ENCODE data around the gene SMARCB1.

SMARCB1 gene

GRCh38 chr22:23833017-23833751, 46.4 kb downstream of the SMARCB1 start:
- no peak for DNase-seq
- Histone ChIP-seq H3F3A (ENCODE audit: insufficient read depth, low read length) (peaks cover 16% of the 10 kb centered on the region), H4K20me1 (ENCODE audit: insufficient read depth, low read length) (no peaks in the 10 kb centered on the region), H2AFZ (ENCODE audit: low read length) (no peak overlapping the region), H3K27me3 (replicated peaks; ENCODE audit: insufficient read depth, low read length) (no peaks in the 10 kb centered on the region), H3K9ac (ENCODE audit: low read length) (no peak overlapping the region), H3K79me2 (ENCODE audit: low read length) (peaks cover 75% of the 10 kb centered on the region), H3K9me2 (replicated peaks; ENCODE audit: insufficient read depth, low read length) (no peaks in the 10 kb centered on the region), H3K9me3 (replicated peaks; ENCODE audit: insufficient read depth, low read length) (no peaks in the 10 kb centered on the region), H3K4me3 (ENCODE audit: low read length) (no peak overlapping the region), H3K4me1 (ENCODE audit: low read length) (peaks cover 18% of the 10 kb centered on the region), H3K4me2 (ENCODE audit: low read depth, low read length) (no peak overlapping the region), H3K36me3 (replicated peaks; ENCODE audit: insufficient read depth, low read length) (0 out of 2 replicates have a peak, but pooled peaks cover 3% of the 10 kb centered on the region), H3K27ac (ENCODE audit: low read length) (no peak overlapping the region)
- no peak for TF ChIP-seq CTCF (IDR thresholded peaks at IDR 0.05; ENCODE audit: low read length)
- TF ChIP-seq EZH2 (optimal IDR thresholded peaks at IDR 0.05; ENCODE audit: low read depth, low read length) = no peak
- TF ChIP-seq EZH2phosphoT487 (IDR thresholded peaks at IDR 0.05; ENCODE audit: low read length) = no peak

GRCh38 chr22:23833911-23834317, 47.1 kb downstream of the SMARCB1 start:
- Histone ChIP-seq H3K9me2 (replicated peaks; ENCODE audit: insufficient read depth, low read length) (no peaks in the 10 kb centered on the region), H3K79me2 (ENCODE audit: low read length) (peaks cover 77% of the 10 kb centered on the region), H4K20me1 (ENCODE audit: insufficient read depth, low read length) (no peaks in the 10 kb centered on the region), H3K36me3 (replicated peaks; ENCODE audit: insufficient read depth, low read length) (0 out of 2 replicates have a peak, but pooled peaks cover 3% of the 10 kb centered on the region), H3K27ac (ENCODE audit: low read length) (no peak overlapping the region), H2AFZ (ENCODE audit: low read length) (no peak overlapping the region), H3K4me1 (ENCODE audit: low read length) (peaks cover 18% of the 10 kb centered on the region), H3K4me3 (ENCODE audit: low read length) (no peak overlapping the region), H3K4me2 (ENCODE audit: low read depth, low read length) (no peak overlapping the region), H3K9ac (ENCODE audit: low read length) (no peak overlapping the region), H3K27me3 (replicated peaks; ENCODE audit: insufficient read depth, low read length) (no peaks in the 10 kb centered on the region), H3K9me3 (replicated peaks; ENCODE audit: insufficient read depth, low read length) (no peaks in the 10 kb centered on the region), H3F3A (ENCODE audit: insufficient read depth, low read length) (peaks cover 19% of the 10 kb centered on the region)
- TF ChIP-seq CTCF (IDR thresholded peaks at IDR 0.05; ENCODE audit: low read length) (no peak), EZH2 (optimal IDR thresholded peaks at IDR 0.05; ENCODE audit: low read depth, low read length) (no peak), EZH2phosphoT487 (IDR thresholded peaks at IDR 0.05; ENCODE audit: low read length) (no peak)
- DNase-seq = no peak

- Histone ChIP-seq H3K27me3 (replicated peaks; ENCODE audit: insufficient read depth, low read length) (no peaks in the 10 kb centered on the region), H2AFZ (ENCODE audit: low read length) (no peak overlapping the region), H3K9me2 (replicated peaks; ENCODE audit: insufficient read depth, low read length) (no peaks in the 10 kb centered on the region), H3K4me3 (ENCODE audit: low read length) (no peak overlapping the region), H3K9me3 (replicated peaks; ENCODE audit: insufficient read depth, low read length) (no peaks in the 10 kb centered on the region), H3K4me2 (ENCODE audit: low read depth, low read length) (no peak overlapping the region), H3K79me2 (ENCODE audit: low read length) (peaks cover 74% of the 10 kb centered on the region), H3K36me3 (replicated peaks; ENCODE audit: insufficient read depth, low read length) (0 out of 2 replicates have a peak, but pooled peaks cover 3% of the 10 kb centered on the region), H3F3A (ENCODE audit: insufficient read depth, low read length) (peaks cover 19% of the 10 kb centered on the region), H3K4me1 (ENCODE audit: low read length) (peaks cover 18% of the 10 kb centered on the region), H3K9ac (ENCODE audit: low read length) (no peak overlapping the region), H4K20me1 (ENCODE audit: insufficient read depth, low read length) (no peaks in the 10 kb centered on the region), H3K27ac (ENCODE audit: low read length) (no peak overlapping the region; the same call in 1 of the 2 replicates)
- no peak for DNase-seq
- TF ChIP-seq EZH2 (optimal IDR thresholded peaks at IDR 0.05; ENCODE audit: low read depth, low read length) (no peak), CTCF (IDR thresholded peaks at IDR 0.05; ENCODE audit: low read length) (no peak)
Measured at GRCh38 chr22:23834406-23834792, 47.6 kb downstream of the SMARCB1 start.
